Body of pancreas (tissue), 4 donors: Measurements from ENCODE around the gene SAMD14. TPM values are rescaled to one million over a fixed set of nuclear protein-coding genes. Genes with fewer than 3 reads are reported as not detected.

Experiments
- ATAC-seq: fragments of 150-250 bp; one replicate; pipeline ENCODE4 v1.9.1; 2016
- DNase-seq, 4 donors: peaks; one replicate each; pipeline ENCODE4 v3.0.0-alpha.2; 2019
- H3K27ac ChIP-seq, 4 donors: fragments of 200-600 bp; sonication (generic); 1 replicate in 3 of 4; 2 replicates in 1 of 4; pipeline versions ENCODE4 v1.5.1 to v1.6.1; 2016 to 2019; ENCODE audit warnings: mild to moderate bottlenecking in 1 of 4, mixed read lengths in 1 of 4, moderate library complexity in 1 of 4
- H3K27me3 ChIP-seq, 2 donors: fragments of 200-600 bp; sonication (generic); one replicate each; pipeline ENCODE4 v1.6.0; 2016; ENCODE audit warnings: mild to moderate bottlenecking in 1 of 2
- H3K36me3 ChIP-seq, 2 donors: fragments of 200-600 bp; sonication (generic); replicated peaks in 1 of 2; 2 replicates each; pipeline ENCODE4 v1.5.1; 2016; ENCODE audit warnings: low read depth in 2 of 2; ENCODE audit not compliant: insufficient read depth in 1 of 2
- H3K4me1 ChIP-seq: fragments of 200-600 bp; sonication (generic); one replicate; pipeline ENCODE4 v1.6.0; 2016
- H3K4me3 ChIP-seq, 2 donors: fragments of 200-600 bp; sonication (generic); 1 replicate in 1 of 2; 2 replicates in 1 of 2; pipeline ENCODE4 v1.5.1; 2016 to 2019
- H3K9me3 ChIP-seq, 3 donors: fragments of 200-600 bp; sonication (generic); 1 replicate in 2 of 3; 2 replicates in 1 of 3; pipeline ENCODE4 v1.5.1; 2016
- CTCF ChIP-seq, 7 experiments: fragments of 450-650 bp in 4 of 7; fragments of 200-600 bp in 3 of 7; sonication (generic) in 3 of 7; IDR thresholded peaks; one replicate each; pipeline ENCODE4 v1.5.1; 2016 to 2019; ENCODE audit warnings: antibody characterized with exemption in 7 of 7
- POLR2A ChIP-seq, 3 donors: fragments of 450-650 bp; IDR thresholded peaks; one replicate each; pipeline ENCODE4 v1.6.1; 2016; ENCODE audit warnings: antibody characterized with exemption in 3 of 3, mild to moderate bottlenecking in 2 of 3
- WGBS, 2 donors: methylation state at CpG; one replicate each; pipeline ENCODE4 v1.1.5; 2017; 5-methylcytosine and 5-hydroxymethylcytosine counted together
- intact Hi-C: fragments of 100-400 bp; cut with DNase I; formaldehyde crosslinking; loops from one replicate; pipeline ENCODE4 v1.15.1; 2023
- total RNA-seq, 2 donors: library from RNA; depleted of rRNA; stranded (reverse); fragments of >200 nt; gene quantifications; one replicate each; pipeline ENCODE4 v1.1.0, GENCODE V29; 2016

Gene SAMD14
- total RNA-seq, 2 donors from 2014 or later: not detected

GRCh38 chr17:50151041-50151936, 21.3 kb upstream of the SAMD14 start:
- DNase-seq (peak; percentile 86 to 90 (median 90)), ATAC-seq (peak; percentile 77)
- Histone ChIP-seq H3K4me3 (peak overlapping the region; percentile 67 to 70), H3K36me3 (no peaks in the 10 kb centered on the region), H3K27me3 (no peaks in the 10 kb centered on the region), H3K27ac (peak overlapping the region; percentile 55 to 86 (median 82)), H3K4me1 (peaks cover 65% of the 10 kb centered on the region), H3K9me3 (no peaks in the 10 kb centered on the region)
- WGBS, 2 donors: 2% methylated on average over 21 to 26 of the region's 40 CpGs
- intact Hi-C loops: no loop called here
- TF ChIP-seq CTCF (IDR thresholded peaks at IDR 0.05) (peak; percentile 57 to 85 (median 73)), POLR2A (IDR thresholded peaks at IDR 0.05) (peak in 2 of 3 donors; percentile 23 to 29)

GRCh38 chr17:50150354-50151040, 20.5 kb upstream of the SAMD14 start, which contains the start of gene PPP1R9B:
Gene PPP1R9B, minus strand, starts transcription at chr17:50150677. Its CDS starts 164 bp downstream, at chr17:50150513.
- Histone ChIP-seq H3K27me3 (no peaks in the 10 kb centered on the region), H3K9me3 (no peaks in the 10 kb centered on the region), H3K27ac (peak within 1 kb of the TSS; percentile 73 to 86 (median 82)), H3K4me3 (peak within 1 kb of the TSS; percentile 67 to 70), H3K4me1 (peaks cover 70% of the 10 kb centered on the region), H3K36me3 (no peaks in the 10 kb centered on the region)
- no peak for TF ChIP-seq CTCF (IDR thresholded peaks at IDR 0.05)
- TF ChIP-seq POLR2A (IDR thresholded peaks at IDR 0.05): no peak
- peak; percentile 10 for ATAC-seq
- DNase-seq: no peak
- intact Hi-C loops: no loop called here
- 0 to 1% methylated on average over 20 to 69 of the region's 69 CpGs for whole genome bisulfite sequencing, 2 donors

GRCh38 chr17:50149417-50150353, 19.7 kb upstream of the SAMD14 start:
- H3K4me3 ChIP-seq: peak overlapping the region; percentile 67 to 70
- H3K36me3 ChIP-seq: no peaks in the 10 kb centered on the region
- no peaks in the 10 kb centered on the region for H3K27me3 ChIP-seq
- intact Hi-C loops: no loop called here
- peak overlapping the region; percentile 73 to 86 (median 82) for H3K27ac ChIP-seq
- no peaks in the 10 kb centered on the region for H3K9me3 ChIP-seq
- TF ChIP-seq CTCF (IDR thresholded peaks at IDR 0.05) (peak in 3 of 7 experiments; percentile 9 to 46 (median 46)), POLR2A (IDR thresholded peaks at IDR 0.05) (peak; percentile 32 to 33 (median 33))
- peak; percentile 49 for ATAC-seq
- DNase-seq: peak; percentile 70 to 79 (median 74)
- WGBS, 2 donors: 0 to 1% methylated on average over 1 to 122 of the region's 123 CpGs
- peaks cover 66% of the 10 kb centered on the region for H3K4me1 ChIP-seq

GRCh38 chr17:50149091-50149416, 19.1 kb upstream of the SAMD14 start:
- TF ChIP-seq CTCF (IDR thresholded peaks at IDR 0.05) (no peak), POLR2A (IDR thresholded peaks at IDR 0.05) (no peak)
- peaks cover 60% of the 10 kb centered on the region for H3K4me1 ChIP-seq
- H3K27ac ChIP-seq: peak overlapping the region; percentile 73 to 86 (median 82)
- DNase-seq (no peak), ATAC-seq (no peak)
- H3K4me3 ChIP-seq: peak overlapping the region; percentile 39 to 67
- no peaks in the 10 kb centered on the region for H3K9me3 ChIP-seq
- H3K36me3 ChIP-seq: peaks cover 0 to 3% of the 10 kb centered on the region in 2 donors
- no peaks in the 10 kb centered on the region for H3K27me3 ChIP-seq
- WGBS, 2 donors: 1% methylated on average over 30 of the region's 30 CpGs; no CpG with 5 or more reads in 1 of the 2 donors
- intact Hi-C loops: no loop called here
